Smooth muscle cell (in vitro differentiated cells): ENCODE results near the gene STIP1. TPM values are rescaled to one million over a fixed set of nuclear protein-coding genes. Genes with fewer than 3 reads are reported as not detected.

Source experiments
- DNase-seq: peaks from one replicate; lab custom pipeline; 2025; ENCODE audit not compliant: unreplicated experiment; lab: John Stamatoyannopoulos, UW
- H2AFZ ChIP-seq: fragments of 200-600 bp; sonication (generic); 2 replicates; pipeline ENCODE4 v1.6.0; 2016; ENCODE audit warnings: antibody characterized with exemption, low read depth, mild to moderate bottlenecking
- H3F3A ChIP-seq: fragments of 200-600 bp; sonication (generic); 2 replicates; pipeline ENCODE4 v1.6.0; 2017; ENCODE audit warnings: antibody characterized with exemption, low read depth
- H3K27ac ChIP-seq: fragments of 200-600 bp; sonication (generic); 2 replicates; pipeline ENCODE4 v1.5.1; 2016; ENCODE audit warnings: low read depth, mild to moderate bottlenecking
- H3K27me3 ChIP-seq: fragments of 200-600 bp; sonication (generic); 2 replicates; pipeline ENCODE4 v1.6.1; 2016; ENCODE audit warnings: low read depth, mild to moderate bottlenecking
- H3K36me3 ChIP-seq: fragments of 200-600 bp; sonication (generic); 2 replicates; pipeline ENCODE4 v1.5.1; 2016; ENCODE audit warnings: low read depth
- H3K4me1 ChIP-seq: fragments of 200-600 bp; sonication (generic); 2 replicates; pipeline ENCODE4 v1.5.1; 2016; ENCODE audit warnings: low read depth
- H3K4me2 ChIP-seq: fragments of 200-600 bp; sonication (generic); 2 replicates; pipeline ENCODE4 v1.6.0; 2016; ENCODE audit warnings: mild to moderate bottlenecking
- H3K4me3 ChIP-seq: fragments of 200-600 bp; sonication (generic); 2 replicates; pipeline ENCODE4 v1.5.1; 2016; ENCODE audit warnings: mild to moderate bottlenecking
- H3K79me2 ChIP-seq: fragments of 200-600 bp; sonication (generic); 2 replicates; pipeline ENCODE4 v1.6.0; 2016; ENCODE audit warnings: low read depth, mild to moderate bottlenecking
- H3K9ac ChIP-seq: fragments of 200-600 bp; sonication (generic); 2 replicates; pipeline ENCODE4 v1.6.0; 2016; ENCODE audit warnings: low read depth
- H3K9me3 ChIP-seq: fragments of 200-600 bp; sonication (generic); replicated peaks from 2 replicates; pipeline ENCODE4 v1.5.1; 2016; ENCODE audit warnings: low read depth
- H4K20me1 ChIP-seq: fragments of 200-600 bp; sonication (generic); 2 replicates; pipeline ENCODE4 v1.6.0; 2016; ENCODE audit warnings: low read depth
- CTCF ChIP-seq: fragments of 200-600 bp; sonication (generic); IDR thresholded peaks from 2 replicates; pipeline ENCODE4 v1.5.1; 2017; ENCODE audit warnings: borderline replicate concordance, mild to moderate bottlenecking, antibody characterized with exemption; ENCODE audit not compliant: insufficient read depth, poor library complexity, severe bottlenecking
- WGBS: methylation state at CpG from one replicate; pipeline ENCODE4 v1.1.7; 2016; ENCODE audit warnings: low lambda C conversion rate; 5-methylcytosine and 5-hydroxymethylcytosine counted together
- polyA plus RNA-seq: library from polyadenylated mRNA; unstranded; fragments of >200 nt; fragmentation: Nextera tagmentation; extraction: Ambion mirVana; gene quantifications from 2 replicates; pipeline ENCODE4 v1.2.1, GENCODE V29; 2016
- total RNA-seq: library from RNA; depleted of rRNA; stranded (reverse); fragments of >200 nt; gene quantifications from 2 replicates; pipeline ENCODE4 v1.2.3, GENCODE V29; 2014

STIP1 gene
- total and polyA plus RNA-seq, 2 experiments from 2014 or later, result 114 to 117 TPM

GRCh38 chr11:64234647-64235379 lies 48.8 kb downstream of the STIP1 start:
- Histone ChIP-seq H3K9ac (no peak overlapping the region), H4K20me1 (peaks cover 4% of the 10 kb centered on the region), H2AFZ (no peak overlapping the region), H3K4me3 (peak overlapping the region; percentile 72), H3K79me2 (peaks cover 6% of the 10 kb centered on the region), H3K4me1 (peaks cover 5% of the 10 kb centered on the region), H3K9me3 (no peaks in the 10 kb centered on the region), H3K36me3 (no peaks in the 10 kb centered on the region), H3K27me3 (no peaks in the 10 kb centered on the region), H3F3A (peaks cover 13% of the 10 kb centered on the region), H3K27ac (no peak overlapping the region), H3K4me2 (peak overlapping the region; percentile 93)
- 4% methylated on average over 25 of the region's 80 CpGs for WGBS
- no peak for TF ChIP-seq CTCF
- DNase-seq, result no peak

- no peak for DNase-seq
- peak overlapping the region; percentile 93 for H3K4me2 ChIP-seq
- peaks cover 10% of the 10 kb centered on the region for H3K4me1 ChIP-seq
- no peaks in the 10 kb centered on the region for H3K9me3 ChIP-seq
- peaks cover 13% of the 10 kb centered on the region for H3F3A ChIP-seq
- no peaks in the 10 kb centered on the region for H3K36me3 ChIP-seq
- H3K79me2 ChIP-seq, result peaks cover 6% of the 10 kb centered on the region
- WGBS, result 97% methylated on average over 12 of the region's 12 CpGs
- H3K27me3 ChIP-seq, result no peaks in the 10 kb centered on the region
- TF ChIP-seq CTCF, result no peak
- H3K4me3 ChIP-seq, result peak overlapping the region; percentile 72
- H2AFZ ChIP-seq, result no peak overlapping the region
- H3K9ac ChIP-seq, result no peak overlapping the region
- H3K27ac ChIP-seq, result no peak overlapping the region
- peaks cover 4% of the 10 kb centered on the region for H4K20me1 ChIP-seq
These were observed 49.6 kb downstream of the STIP1 start for GRCh38 chr11:64235437-64236161.

- H2AFZ ChIP-seq, result no peak overlapping the region
- H3K9me3 ChIP-seq, result no peaks in the 10 kb centered on the region
- no peak overlapping the region for H3K4me3 ChIP-seq
- no peak for DNase-seq
- no peaks in the 10 kb centered on the region for H3K27me3 ChIP-seq
- H3K9ac ChIP-seq, result no peak overlapping the region
- H3K79me2 ChIP-seq, result peaks cover 1% of the 10 kb centered on the region
- H3K4me1 ChIP-seq, result peaks cover 7% of the 10 kb centered on the region
- H3K4me2 ChIP-seq, result no peak overlapping the region
- WGBS, result 91% methylated on average over 12 of the region's 12 CpGs
- H3K36me3 ChIP-seq, result no peaks in the 10 kb centered on the region
- H3F3A ChIP-seq, result peaks cover 13% of the 10 kb centered on the region
- H4K20me1 ChIP-seq, result peaks cover 10% of the 10 kb centered on the region
- no peak overlapping the region for H3K27ac ChIP-seq
- TF ChIP-seq CTCF, result no peak
These were observed 51.5 kb downstream of the STIP1 start for GRCh38 chr11:64237484-64237951.
